ENCODE results near the gene SRRD. TPM values are rescaled to one million over a fixed set of nuclear protein-coding genes. Genes with fewer than 3 reads are reported as not detected.
"Not testable (repeated sequence)": the region's sequence is repeated elsewhere in the genome, so short reads cannot be mapped to it uniquely, and the experiment has no call there.

SRRD gene
- total RNA-seq (2014; rRNA removed; shearing (Covaris generic); ENCODE audit: low replicate concordance), result 18.6 and 30.6 TPM in 2 replicates

GRCh38 chr22:26483439-26484359 is at the start of gene SRRD, which contains the start of gene HPS4:
SRRD (plus strand) TSS chr22:26483877; CDS start chr22:26483891, 14 bp downstream.
HPS4 (minus strand) TSS chr22:26483783; CDS start chr22:26481762, 2,021 bp downstream.
- peak; percentile 87 for DNase-seq
- Histone ChIP-seq H3K27me3 (no peaks in the 10 kb centered on the region), H3K9me3 (no peaks in the 10 kb centered on the region), H3K4me3 (peak within 1 kb of the TSS; percentile 97), H3K36me3 (peaks cover 26% of the 10 kb centered on the region)

DNA sequence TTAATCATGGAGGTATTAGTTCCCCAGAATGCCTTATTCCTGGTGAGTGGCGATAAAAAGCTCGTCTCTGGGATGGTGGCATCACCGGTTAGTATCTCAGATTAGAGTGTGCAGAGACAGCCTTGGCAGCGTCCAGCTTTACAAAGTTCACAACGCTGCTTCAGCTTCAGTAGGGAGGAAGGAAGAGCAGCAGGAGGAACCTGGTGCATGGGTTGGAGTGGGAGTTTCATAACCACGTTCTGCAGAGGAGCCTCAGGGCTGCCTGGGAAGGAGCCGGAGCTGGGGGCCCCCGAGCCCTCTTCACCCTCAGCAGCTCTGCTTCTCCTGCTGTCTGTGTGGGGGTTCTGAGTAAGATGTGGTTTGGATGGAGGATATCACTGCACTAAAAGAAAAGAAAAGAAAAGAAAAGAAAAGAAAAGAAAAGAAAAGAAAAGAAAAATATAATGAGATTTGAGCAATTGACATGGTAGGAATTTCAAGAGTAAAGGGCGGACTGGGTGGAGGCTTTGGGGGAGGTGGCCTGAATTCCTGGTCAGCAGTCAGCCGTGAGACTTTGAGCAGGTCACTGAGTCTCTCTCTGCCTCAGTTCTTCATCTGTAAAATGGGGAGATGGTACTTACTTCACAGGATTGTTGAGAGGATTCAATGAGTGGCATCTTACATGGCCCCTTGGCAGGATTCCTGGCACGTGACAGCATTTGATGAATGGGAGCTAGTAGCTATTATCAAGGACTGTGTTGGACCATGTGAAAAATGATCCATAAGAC is 48.2 kb upstream of the SRRD start:
- Histone ChIP-seq H3K27me3 (no peaks in the 10 kb centered on the region), H3K4me3 (no peak overlapping the region), H3K9me3 (no peaks in the 10 kb centered on the region), H3K36me3 (no peaks in the 10 kb centered on the region)
- no peak for DNase-seq

GRCh38 chr22:26436903-26437515 is 46.7 kb upstream of the SRRD start:
- no peaks in the 10 kb centered on the region for H3K27me3 ChIP-seq
- H3K36me3 ChIP-seq, result no peaks in the 10 kb centered on the region
- H3K4me3 ChIP-seq, result no peak overlapping the region
- no peak for DNase-seq
- H3K9me3 ChIP-seq, result no peaks in the 10 kb centered on the region

- no peak for DNase-seq
- Histone ChIP-seq H3K4me3 (no peak overlapping the region), H3K9me3 (no peaks in the 10 kb centered on the region), H3K27me3 (no peaks in the 10 kb centered on the region), H3K36me3 (no peaks in the 10 kb centered on the region)
These were observed 45.8 kb upstream of the SRRD start for GRCh38 chr22:26437694-26438392.

GRCh38 chr22:26438776-26439175 is 44.9 kb upstream of the SRRD start:
- not testable (repeated sequence) for H3K4me3 ChIP-seq, H3K9me3 ChIP-seq, H3K36me3 ChIP-seq, H3K27me3 ChIP-seq
- DNase-seq, result peak; percentile 31

DNA sequence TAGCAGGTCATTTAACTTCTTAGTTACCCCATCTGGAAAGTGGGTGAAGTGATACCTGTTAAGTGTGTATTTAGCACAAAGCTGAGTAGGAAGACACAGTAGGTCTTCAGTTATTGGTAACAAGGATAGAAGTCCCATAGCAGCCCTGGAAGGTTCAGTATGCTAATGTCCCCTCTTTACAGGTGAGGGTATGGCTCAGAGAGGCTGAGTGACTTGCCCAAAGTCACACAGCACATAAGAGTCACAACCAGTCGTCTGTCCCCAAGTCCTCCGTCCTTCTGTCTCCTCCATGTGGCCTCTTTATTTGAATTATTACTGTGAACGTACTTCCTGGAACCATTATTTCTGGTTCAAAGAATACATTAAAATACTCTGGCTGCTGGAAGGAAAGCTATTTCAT is 44.1 kb upstream of the SRRD start:
- no peak for DNase-seq
- H3K36me3 ChIP-seq, result no peaks in the 10 kb centered on the region
- H3K9me3 ChIP-seq, result no peaks in the 10 kb centered on the region
- H3K4me3 ChIP-seq, result no peak overlapping the region
- no peaks in the 10 kb centered on the region for H3K27me3 ChIP-seq

GRCh38 chr22:26442086-26442756 is 41.5 kb upstream of the SRRD start:
- Histone ChIP-seq H3K36me3 (no peaks in the 10 kb centered on the region), H3K9me3 (no peaks in the 10 kb centered on the region), H3K4me3 (no peak overlapping the region), H3K27me3 (no peaks in the 10 kb centered on the region)
- DNase-seq, result no peak

GRCh38 chr22:26443901-26444690 is 39.6 kb upstream of the SRRD start:
- H3K27me3 ChIP-seq, result no peaks in the 10 kb centered on the region
- H3K4me3 ChIP-seq, result no peak overlapping the region
- H3K9me3 ChIP-seq, result no peaks in the 10 kb centered on the region
- no peak for DNase-seq
- no peaks in the 10 kb centered on the region for H3K36me3 ChIP-seq

DNA sequence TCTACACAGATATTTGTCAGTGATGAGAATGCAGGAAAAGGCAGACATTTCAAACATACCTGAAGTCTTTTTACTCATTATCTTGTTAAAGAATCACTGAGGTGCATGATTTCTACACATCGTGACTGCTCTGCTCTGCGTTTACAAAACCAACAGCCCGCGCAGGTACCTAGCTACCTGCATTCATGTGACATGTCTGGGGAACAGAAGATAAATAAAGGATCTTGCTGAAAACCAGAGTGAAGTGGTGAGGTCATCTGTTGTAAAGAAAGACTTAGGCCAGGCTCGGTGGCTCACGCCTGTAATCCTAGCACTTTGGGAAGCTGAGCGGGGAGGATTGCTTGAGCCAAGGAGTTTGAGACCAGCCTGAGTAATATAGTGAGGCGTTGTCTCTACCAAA is 38.9 kb upstream of the SRRD start:
- H3K36me3 ChIP-seq, result no peaks in the 10 kb centered on the region
- no peak overlapping the region for H3K4me3 ChIP-seq

DNA sequence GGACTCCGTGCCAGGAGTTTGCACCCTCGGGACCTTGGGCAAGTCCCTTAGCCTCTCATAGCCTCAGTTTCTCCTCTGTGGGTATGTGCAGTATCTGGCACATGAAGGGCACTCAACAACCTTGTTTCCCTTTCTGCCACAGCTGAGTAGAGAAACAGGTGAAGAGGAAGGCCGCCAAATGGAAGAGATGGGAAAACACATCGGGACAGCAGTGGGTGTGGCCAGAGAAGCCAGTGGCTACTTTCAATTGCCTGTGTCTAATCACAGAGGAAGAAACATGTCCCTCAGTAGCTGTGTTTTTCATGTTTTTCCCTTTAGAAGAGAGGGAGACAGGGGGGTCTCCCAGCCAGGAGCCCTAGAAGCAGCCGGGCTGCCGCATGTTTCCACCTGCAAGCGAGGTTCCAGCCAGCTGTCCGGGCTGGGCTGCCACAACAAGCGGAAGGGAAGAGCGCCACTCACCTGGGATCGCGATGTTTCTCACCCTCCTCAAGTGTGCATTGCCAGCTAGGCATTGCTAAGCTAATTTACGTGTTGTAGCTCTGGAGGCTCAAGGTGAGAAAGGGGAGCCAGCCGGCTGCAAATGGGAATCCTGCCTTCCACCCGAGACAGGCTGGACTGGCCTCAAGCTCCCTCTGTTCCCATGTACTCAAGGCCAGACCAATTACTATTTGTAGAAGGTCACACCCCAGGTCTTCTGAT is 38.0 kb upstream of the SRRD start:
- H3K4me3 ChIP-seq, result no peak overlapping the region

More for the DNA sequence above, 38.9 kb upstream of the SRRD start:
- Histone ChIP-seq H3K9me3 (no peaks in the 10 kb centered on the region), H3K27me3 (no peaks in the 10 kb centered on the region)
- DNase-seq, result no peak

DNA sequence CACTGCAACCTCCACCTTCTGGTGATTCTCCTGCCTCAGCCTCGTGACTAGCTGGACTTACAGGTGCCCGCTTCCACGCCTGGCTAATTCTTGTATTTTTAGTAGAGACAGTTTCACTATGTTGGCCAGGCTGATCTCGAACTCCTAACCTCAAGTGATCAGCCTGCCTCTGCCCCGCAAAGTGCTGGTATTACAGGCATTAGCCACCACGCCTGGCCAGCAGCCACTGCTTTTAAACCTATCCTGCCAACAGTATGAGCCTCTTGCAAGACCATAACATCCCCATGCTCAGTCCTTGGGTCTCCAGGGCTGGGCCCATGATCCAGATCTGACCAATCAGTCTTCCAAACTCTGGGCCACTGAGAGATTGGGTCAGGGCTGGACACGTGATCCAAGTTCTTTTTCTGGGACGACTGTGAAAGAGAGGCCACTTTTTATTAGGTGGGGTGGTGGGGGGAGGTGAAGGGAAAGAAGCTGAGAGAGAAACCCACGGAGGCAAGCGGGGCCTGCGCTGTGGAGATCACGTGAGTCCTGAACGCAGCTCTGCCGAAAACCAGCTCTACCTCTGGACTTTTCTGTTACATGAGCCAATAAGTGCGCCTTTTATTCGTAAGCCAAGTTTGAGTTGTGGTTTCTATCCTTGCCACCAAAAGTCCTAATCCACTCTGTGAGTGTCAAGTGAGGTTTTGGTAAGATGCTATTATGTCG is 36.7 kb upstream of the SRRD start:
- Histone ChIP-seq H3K27me3 (no peaks in the 10 kb centered on the region), H3K4me3 (no peak overlapping the region), H3K9me3 (no peaks in the 10 kb centered on the region), H3K36me3 (no peaks in the 10 kb centered on the region)
- no peak for DNase-seq

More for the DNA sequence above, 38.0 kb upstream of the SRRD start:
- no peaks in the 10 kb centered on the region for H3K27me3 ChIP-seq
- no peaks in the 10 kb centered on the region for H3K9me3 ChIP-seq
- H3K36me3 ChIP-seq, result no peaks in the 10 kb centered on the region
- no peak for DNase-seq

GRCh38 chr22:26447584-26448329 is 35.9 kb upstream of the SRRD start:
- H3K9me3 ChIP-seq, result no peaks in the 10 kb centered on the region
- no peaks in the 10 kb centered on the region for H3K27me3 ChIP-seq
- H3K36me3 ChIP-seq, result no peaks in the 10 kb centered on the region
- DNase-seq, result no peak
- H3K4me3 ChIP-seq, result no peak overlapping the region

DNA sequence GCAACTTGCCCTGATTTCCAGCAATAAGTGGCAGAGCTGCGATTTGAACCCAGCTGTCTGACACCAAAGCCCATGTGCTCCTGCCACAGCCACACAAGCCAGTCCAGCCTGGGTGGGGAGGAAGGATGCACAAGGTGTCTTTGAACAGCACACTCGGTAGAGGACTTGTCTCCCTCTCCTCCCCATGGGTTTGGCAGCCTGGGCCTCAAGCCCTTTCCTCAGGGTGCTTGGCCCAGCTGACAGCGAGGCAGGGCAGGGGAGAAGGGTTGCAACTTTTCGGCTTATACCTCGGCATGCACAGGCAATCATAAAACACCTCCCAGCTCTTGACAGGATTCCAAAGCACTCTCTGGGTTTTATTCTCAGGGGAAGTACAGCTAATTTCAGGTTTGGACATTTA is 35.3 kb upstream of the SRRD start:
- Histone ChIP-seq H3K27me3 (no peaks in the 10 kb centered on the region), H3K36me3 (no peaks in the 10 kb centered on the region; the same call in 1 of the 2 replicates), H3K9me3 (no peaks in the 10 kb centered on the region), H3K4me3 (no peak overlapping the region)
- DNase-seq, result no peak

DNA sequence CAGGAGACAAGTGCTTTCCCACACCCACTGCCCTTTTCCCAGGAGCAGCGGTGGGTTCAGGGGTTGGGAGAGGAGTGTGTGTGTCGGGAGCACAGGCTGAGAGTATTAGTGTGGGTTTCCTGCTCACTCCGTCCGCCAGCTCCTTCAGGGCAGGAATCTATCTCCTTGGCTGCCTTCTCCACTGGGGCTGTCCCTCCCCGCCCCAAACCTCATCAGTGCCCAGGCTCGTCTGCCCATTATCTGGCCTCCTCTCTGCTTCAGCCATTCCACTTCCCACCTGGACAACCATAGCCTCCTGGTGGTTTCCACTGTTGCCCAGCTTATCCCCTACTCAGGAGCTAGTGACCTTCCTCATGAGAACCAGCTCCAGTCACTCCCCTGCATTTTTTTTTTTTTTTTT is 34.7 kb upstream of the SRRD start:
- Histone ChIP-seq H3K4me3 (no peak overlapping the region), H3K9me3 (no peaks in the 10 kb centered on the region), H3K36me3 (peaks cover under 1% of the 10 kb centered on the region), H3K27me3 (no peaks in the 10 kb centered on the region)
- no peak for DNase-seq
